ENCODE measurements around the gene CHCHD6.

CHCHD6 gene

DNA sequence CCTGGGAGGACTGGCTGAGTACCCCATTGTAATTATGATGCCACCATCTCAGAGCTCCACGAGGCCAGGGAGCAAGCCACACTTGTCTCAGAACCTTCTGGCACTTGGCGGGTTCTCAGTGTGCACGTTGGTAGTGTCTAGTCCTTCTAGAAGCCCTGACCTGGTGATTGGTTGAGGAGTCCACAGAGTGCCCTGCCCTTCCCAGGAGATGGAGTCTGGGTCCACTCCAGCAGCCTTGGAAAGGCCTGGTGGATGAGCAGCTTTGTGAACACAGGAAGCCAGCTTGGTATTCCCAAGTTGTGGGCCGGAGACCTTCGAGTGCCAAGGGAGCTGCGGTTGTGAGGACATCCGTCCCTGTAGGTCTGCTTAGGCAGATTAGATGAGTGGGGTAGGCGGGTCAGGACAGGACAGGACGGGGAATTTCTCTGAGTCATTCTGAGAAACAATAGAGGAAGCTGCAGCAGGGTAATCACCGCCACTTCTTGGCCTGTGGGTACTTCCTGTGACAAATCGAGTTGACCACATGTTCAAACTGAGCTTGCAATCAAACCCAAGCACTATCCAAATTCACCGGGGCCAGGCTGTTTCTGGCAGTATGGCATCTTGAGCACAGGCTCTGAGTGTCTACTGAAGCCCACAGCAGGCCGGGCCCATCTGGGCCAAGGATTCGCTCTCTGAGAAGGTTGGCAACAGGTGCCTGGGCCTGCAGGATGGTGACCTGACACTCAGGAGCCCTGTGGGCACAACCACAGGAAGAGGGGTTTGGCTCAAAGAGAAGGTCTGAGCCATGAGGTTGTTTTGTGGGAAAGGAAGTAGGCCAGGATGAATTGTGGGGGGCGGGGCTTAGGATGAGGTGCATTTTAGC, 207.4 kb downstream of the CHCHD6 start:
- Histone ChIP-seq H3K4me3 (ENCODE audit: low read depth in 1 of 2, low read length in 2 of 2) (no peak overlapping the region), H3K27me3 (ENCODE audit: insufficient read depth, low read length, poor library complexity) (no peaks in the 10 kb centered on the region), H3K9me3 (ENCODE audit: insufficient read depth, low read length, severe bottlenecking) (no peaks in the 10 kb centered on the region), H3K79me2 (ENCODE audit: insufficient read depth, low read length) (no peaks in the 10 kb centered on the region), H3K27ac (ENCODE audit: low read length) (peak overlapping the region; percentile 62), H2AFZ (ENCODE audit: low read depth, low read length) (no peak overlapping the region), H3K4me1 (ENCODE audit: insufficient read depth, low read length) (peaks cover 24% of the 10 kb centered on the region), H3K36me3 (ENCODE audit: insufficient read depth, low read length) (peaks cover 15% of the 10 kb centered on the region), H3K9ac (ENCODE audit: low read depth, low read length) (no peak overlapping the region), H3K4me2 (ENCODE audit: insufficient read depth, low read length) (no peak overlapping the region; the same call in 1 of the 2 replicates), H4K20me1 (ENCODE audit: insufficient read depth, low read length) (peaks cover 8% of the 10 kb centered on the region)
- DNase-seq: peak; percentile 72
- peak; percentile 87 for ATAC-seq (ENCODE audit: insufficient read depth, low read depth)
- TF ChIP-seq, protein P1, sequence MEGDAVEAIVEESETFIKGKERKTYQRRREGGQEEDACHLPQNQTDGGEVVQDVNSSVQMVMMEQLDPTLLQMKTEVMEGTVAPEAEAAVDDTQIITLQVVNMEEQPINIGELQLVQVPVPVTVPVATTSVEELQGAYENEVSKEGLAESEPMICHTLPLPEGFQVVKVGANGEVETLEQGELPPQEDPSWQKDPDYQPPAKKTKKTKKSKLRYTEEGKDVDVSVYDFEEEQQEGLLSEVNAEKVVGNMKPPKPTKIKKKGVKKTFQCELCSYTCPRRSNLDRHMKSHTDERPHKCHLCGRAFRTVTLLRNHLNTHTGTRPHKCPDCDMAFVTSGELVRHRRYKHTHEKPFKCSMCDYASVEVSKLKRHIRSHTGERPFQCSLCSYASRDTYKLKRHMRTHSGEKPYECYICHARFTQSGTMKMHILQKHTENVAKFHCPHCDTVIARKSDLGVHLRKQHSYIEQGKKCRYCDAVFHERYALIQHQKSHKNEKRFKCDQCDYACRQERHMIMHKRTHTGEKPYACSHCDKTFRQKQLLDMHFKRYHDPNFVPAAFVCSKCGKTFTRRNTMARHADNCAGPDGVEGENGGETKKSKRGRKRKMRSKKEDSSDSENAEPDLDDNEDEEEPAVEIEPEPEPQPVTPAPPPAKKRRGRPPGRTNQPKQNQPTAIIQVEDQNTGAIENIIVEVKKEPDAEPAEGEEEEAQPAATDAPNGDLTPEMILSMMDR (IDR thresholded peaks at IDR 0.05; ENCODE audit: borderline replicate concordance, extremely low read depth, low read length, poor library complexity, severe bottlenecking): no peak
- TF ChIP-seq EZH2 (IDR thresholded peaks at IDR 0.05; ENCODE audit: borderline replicate concordance, low read depth, low read length, severe bottlenecking): no peak

DNA sequence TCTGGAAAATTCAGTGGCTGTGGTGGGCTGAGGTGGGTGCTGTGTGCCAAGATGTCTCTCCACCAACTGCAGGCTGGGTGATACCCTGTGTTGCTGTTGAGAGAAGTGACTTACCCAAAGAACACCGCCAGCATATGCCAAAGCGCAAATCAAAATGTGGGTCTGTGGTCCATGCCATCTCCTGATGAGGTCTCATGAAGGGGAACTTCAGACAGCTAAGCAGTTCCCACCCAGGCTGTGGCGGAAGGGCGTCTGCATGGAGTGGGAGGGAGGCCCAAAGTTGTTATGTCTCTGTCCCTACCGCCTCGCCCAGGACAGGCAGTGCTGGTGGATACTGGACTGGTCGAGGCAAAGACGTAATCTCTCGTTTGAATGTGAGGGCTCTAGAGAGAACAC, 208.0 kb downstream of the CHCHD6 start:
- no peaks in the 10 kb centered on the region for H3K9me3 ChIP-seq (ENCODE audit: insufficient read depth, low read length, severe bottlenecking)
- no peak overlapping the region for H3K4me3 ChIP-seq (ENCODE audit: low read depth in 1 of 2, low read length in 2 of 2)
- H3K4me1 ChIP-seq (ENCODE audit: insufficient read depth, low read length): peaks cover 24% of the 10 kb centered on the region
- DNase-seq (no peak), ATAC-seq (ENCODE audit: insufficient read depth, low read depth) (peak; percentile 67; the same call in 1 of the 3 replicates)
- H3K27me3 ChIP-seq (ENCODE audit: insufficient read depth, low read length, poor library complexity): no peaks in the 10 kb centered on the region
- peaks cover 21% of the 10 kb centered on the region for H3K36me3 ChIP-seq (ENCODE audit: insufficient read depth, low read length)
- H3K9ac ChIP-seq (ENCODE audit: low read depth, low read length): no peak overlapping the region
- H3K4me2 ChIP-seq (ENCODE audit: insufficient read depth, low read length): no peak overlapping the region; the same call in 1 of the 2 replicates
- H3K27ac ChIP-seq (ENCODE audit: low read length): peak overlapping the region; percentile 62
- H3K79me2 ChIP-seq (ENCODE audit: insufficient read depth, low read length): no peaks in the 10 kb centered on the region
- TF ChIP-seq EZH2 (IDR thresholded peaks at IDR 0.05; ENCODE audit: borderline replicate concordance, low read depth, low read length, severe bottlenecking): no peak
- TF ChIP-seq, protein P1 (IDR thresholded peaks at IDR 0.05; ENCODE audit: borderline replicate concordance, extremely low read depth, low read length, poor library complexity, severe bottlenecking): no peak
- no peak overlapping the region for H2AFZ ChIP-seq (ENCODE audit: low read depth, low read length)
- peaks cover 8% of the 10 kb centered on the region for H4K20me1 ChIP-seq (ENCODE audit: insufficient read depth, low read length)

DNA sequence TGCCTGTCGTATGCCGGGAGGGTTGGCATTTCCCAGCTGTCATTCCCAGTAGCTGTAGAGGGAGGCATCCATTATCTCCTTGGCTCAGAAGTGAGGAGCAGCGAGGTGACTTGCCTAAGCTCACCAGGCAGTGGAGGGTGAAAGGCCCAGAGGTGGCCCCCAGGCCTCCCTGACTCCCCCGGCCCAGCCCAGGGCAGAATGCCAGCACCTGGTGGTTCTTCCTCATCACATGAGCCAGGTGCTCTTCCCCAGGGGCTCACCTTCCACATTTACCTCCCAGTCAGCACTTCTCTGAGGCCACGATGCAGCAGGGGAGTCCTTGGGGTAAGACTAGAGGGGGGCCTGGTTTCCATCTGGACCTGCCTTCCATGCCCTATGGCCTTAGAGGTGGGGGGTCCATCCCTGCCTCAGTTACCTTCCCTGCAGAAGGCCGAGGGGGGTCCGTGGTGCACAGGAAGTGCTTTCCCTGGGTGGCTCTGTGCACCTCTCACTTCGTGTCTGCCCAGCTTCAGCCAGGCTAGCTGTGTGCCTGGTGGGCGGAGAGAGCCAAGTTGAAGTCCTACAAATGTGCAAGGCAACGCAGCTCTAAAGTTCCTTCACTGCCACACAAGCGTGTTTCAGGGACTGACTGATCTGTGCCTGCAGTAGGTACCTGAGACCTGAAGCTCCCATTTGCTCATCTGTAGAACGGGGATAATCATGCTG, 208.6 kb downstream of the CHCHD6 start:
- H3K4me2 ChIP-seq (ENCODE audit: insufficient read depth, low read length): no peak overlapping the region

More for the DNA sequence above, 208.6 kb downstream of the CHCHD6 start:
- H3K4me3 ChIP-seq (ENCODE audit: low read depth in 1 of 2, low read length in 2 of 2): no peak overlapping the region
- no peaks in the 10 kb centered on the region for H3K79me2 ChIP-seq (ENCODE audit: insufficient read depth, low read length)
- H3K4me1 ChIP-seq (ENCODE audit: insufficient read depth, low read length): peaks cover 24% of the 10 kb centered on the region
- no peak for TF ChIP-seq EZH2 (IDR thresholded peaks at IDR 0.05; ENCODE audit: borderline replicate concordance, low read depth, low read length, severe bottlenecking)
- TF ChIP-seq, protein P1 (IDR thresholded peaks at IDR 0.05; ENCODE audit: borderline replicate concordance, extremely low read depth, low read length, poor library complexity, severe bottlenecking): no peak
- H3K9ac ChIP-seq (ENCODE audit: low read depth, low read length): no peak overlapping the region
- H3K36me3 ChIP-seq (ENCODE audit: insufficient read depth, low read length): peaks cover 28% of the 10 kb centered on the region
- peak overlapping the region; percentile 62 for H3K27ac ChIP-seq (ENCODE audit: low read length)
- H2AFZ ChIP-seq (ENCODE audit: low read depth, low read length): no peak overlapping the region
- no peaks in the 10 kb centered on the region for H3K27me3 ChIP-seq (ENCODE audit: insufficient read depth, low read length, poor library complexity)
- H4K20me1 ChIP-seq (ENCODE audit: insufficient read depth, low read length): peaks cover 8% of the 10 kb centered on the region
- DNase-seq (no peak), ATAC-seq (ENCODE audit: insufficient read depth, low read depth) (no peak)
- H3K9me3 ChIP-seq (ENCODE audit: insufficient read depth, low read length, severe bottlenecking): no peaks in the 10 kb centered on the region

All from DND-41 (cell line).